ENCODE measurements around the gene KCTD18.

The KCTD18 gene

DNA sequence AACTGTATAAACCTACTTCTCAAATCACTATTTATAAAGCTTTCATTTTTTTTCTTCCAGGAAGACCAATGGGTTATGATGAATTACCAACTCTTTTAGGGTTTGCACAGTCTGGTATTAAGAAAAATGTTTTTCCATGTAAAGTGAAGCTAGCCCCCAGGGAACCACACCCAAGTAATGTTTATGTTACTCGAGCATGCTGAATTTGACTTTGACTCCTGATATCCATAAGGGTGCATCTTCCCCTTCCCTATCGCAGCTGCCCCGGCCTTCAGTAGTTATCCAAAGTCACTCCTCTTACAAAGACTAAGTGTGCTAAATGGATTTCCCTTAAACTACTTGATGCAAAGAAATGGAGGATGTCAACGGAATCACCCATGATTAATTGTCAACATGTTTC is 21.7 kb downstream of the KCTD18 start:
- in situ Hi-C loops (cut with HindIII; ENCODE audit: low sequenced_read_pairs), result no loop called here

DNA sequence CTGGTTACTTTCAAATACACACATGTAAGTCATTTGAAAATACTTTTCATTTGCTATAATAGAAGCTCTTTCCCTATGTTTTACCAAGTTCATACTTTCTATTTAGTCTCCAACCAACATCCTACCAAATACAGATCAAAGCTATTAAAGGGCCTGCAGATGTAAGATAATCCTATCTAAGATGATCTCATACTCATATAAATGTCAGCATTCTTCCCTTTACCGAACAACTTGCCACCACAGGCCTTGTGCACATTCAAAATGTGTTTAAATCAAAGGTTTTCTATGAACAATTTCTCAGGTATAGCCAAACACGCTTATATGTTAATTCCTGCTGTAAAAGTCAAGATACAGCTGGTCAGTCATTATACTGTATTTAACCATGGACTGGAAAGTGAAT is 23.3 kb downstream of the KCTD18 start:
- in situ Hi-C loops (cut with HindIII; ENCODE audit: low sequenced_read_pairs), result no loop called here

GRCh38 chr2:200484934-200485333 is 24.9 kb downstream of the KCTD18 start:
- in situ Hi-C loops (cut with HindIII; ENCODE audit: low sequenced_read_pairs), result no loop called here

DNA sequence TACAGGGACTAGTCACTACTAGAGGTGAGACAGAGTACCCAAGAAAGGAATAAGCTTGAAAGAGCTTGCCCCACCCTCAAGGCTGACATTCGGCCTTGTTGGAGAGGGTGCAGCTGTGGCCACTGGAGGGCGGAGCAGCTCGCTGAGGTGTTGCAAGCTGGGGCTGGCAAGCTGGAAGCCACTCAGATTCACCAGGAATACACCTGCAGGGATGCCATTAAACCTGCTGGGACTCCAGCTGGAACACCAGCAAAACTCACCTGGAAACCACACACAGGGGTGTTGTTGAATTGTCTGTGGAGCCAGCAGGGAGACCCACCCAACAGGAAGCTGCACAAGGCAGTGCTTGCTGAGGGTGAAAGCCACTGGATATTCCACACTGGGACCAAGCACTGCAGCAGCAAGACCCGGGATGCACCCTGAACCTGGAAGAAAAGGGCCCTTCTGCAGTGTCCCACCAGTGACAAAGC is 26.1 kb downstream of the KCTD18 start:
- in situ Hi-C loops (cut with HindIII; ENCODE audit: low sequenced_read_pairs), result no loop called here

DNA sequence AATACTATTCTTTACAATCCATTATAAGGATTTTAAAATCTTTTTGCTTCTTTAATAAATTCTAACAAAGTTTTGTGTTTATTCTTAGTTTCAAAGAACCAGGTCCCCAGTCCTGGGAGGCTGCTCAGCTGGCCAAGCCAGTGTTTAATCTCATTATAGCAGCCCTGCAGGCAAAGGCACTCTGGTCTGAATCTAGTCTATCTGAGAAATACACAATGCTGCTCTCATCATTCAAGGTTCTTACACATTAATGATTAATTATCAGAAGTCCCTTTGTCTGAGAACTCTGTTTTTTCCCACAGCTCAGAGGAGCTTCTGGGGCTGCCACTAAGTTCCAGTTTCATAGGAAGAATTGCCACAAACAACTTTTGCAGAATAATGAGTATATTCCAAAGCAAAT is 27.7 kb downstream of the KCTD18 start:
- in situ Hi-C loops (cut with HindIII; ENCODE audit: low sequenced_read_pairs), result no loop called here

DNA sequence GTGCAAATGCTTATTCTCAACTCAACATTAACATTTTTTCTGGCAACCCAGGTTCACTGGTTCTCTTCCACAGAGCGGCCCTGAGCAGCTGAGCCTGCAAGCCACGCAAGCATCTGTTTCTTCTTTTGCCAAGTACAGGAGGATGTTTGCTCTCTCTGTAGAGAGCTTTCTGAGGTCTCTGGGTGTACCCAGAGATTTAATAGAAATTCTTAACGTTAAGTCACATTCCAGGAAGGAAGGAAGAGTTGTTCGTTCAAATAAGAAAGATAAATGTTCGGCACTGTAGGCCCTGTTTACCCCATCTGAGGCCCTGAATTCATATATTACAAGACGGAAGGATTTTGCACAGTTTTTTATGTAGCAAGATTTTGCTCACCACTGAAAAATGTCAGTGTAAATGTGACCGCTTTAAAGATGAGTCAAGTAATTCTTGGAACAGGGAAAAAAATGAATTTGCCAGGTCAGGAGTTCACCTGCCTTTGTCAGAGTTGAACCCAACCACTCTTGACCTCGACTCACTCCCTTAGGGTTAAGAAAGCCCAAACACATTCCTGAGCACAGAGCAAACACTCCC is 30.1 kb downstream of the KCTD18 start:
- in situ Hi-C loops (cut with HindIII; ENCODE audit: low sequenced_read_pairs), result no loop called here

DNA sequence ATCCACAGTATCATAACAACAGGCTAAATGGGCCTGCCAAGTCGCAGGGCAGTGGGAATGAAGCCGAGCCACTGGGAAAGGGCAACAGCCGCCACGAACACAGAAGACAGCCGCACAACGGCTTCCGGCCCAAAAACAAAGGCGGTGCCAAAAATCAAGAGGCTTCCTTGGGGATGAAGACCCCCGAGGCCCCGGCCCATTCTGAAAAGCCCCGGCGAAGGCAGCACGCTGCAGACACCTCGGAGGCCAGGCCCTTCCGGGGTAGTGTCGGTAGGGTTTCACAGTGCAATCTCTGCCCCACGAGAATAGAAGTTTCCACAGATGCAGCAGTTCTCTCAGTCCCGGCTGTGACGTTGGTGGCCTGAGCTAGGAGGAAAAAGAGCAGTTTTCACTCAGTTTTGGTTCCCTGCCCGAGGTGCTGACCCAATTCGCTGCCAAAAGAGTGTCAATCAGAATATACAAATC is 32.2 kb downstream of the KCTD18 start:
- in situ Hi-C loops (cut with HindIII; ENCODE audit: low sequenced_read_pairs), result no loop called here

DNA sequence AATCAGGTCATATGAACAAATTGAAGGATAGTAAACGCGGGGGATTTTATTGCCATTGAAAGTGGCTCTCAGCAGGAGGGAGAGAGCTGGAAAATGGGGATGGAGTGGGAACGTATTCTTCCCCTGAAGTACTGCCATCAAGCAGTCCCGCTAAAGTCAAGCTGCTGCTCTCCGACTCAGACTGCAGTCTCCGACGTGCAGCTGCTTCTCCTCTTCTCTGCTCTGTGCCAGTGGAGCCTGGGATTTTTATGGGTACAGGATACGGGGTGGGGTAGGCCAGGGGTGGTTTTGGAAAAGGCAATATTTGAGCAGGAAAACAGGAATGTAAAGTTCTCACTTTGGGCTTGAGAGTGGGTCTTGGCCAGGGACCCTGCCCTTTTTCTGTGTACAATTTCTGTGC is 33.0 kb downstream of the KCTD18 start:
- in situ Hi-C loops (cut with HindIII; ENCODE audit: low sequenced_read_pairs), result no loop called here

- in situ Hi-C loops (cut with HindIII; ENCODE audit: low sequenced_read_pairs), result no loop called here
These were observed 34.1 kb downstream of the KCTD18 start for GRCh38 chr2:200475795-200476194.

- in situ Hi-C loops (cut with HindIII; ENCODE audit: low sequenced_read_pairs), result no loop called here
These were observed 36.9 kb downstream of the KCTD18 start for GRCh38 chr2:200472853-200473464.

- in situ Hi-C loops (cut with HindIII; ENCODE audit: low sequenced_read_pairs), result no loop called here
These were observed 37.8 kb downstream of the KCTD18 start for GRCh38 chr2:200471928-200472645.

DNA sequence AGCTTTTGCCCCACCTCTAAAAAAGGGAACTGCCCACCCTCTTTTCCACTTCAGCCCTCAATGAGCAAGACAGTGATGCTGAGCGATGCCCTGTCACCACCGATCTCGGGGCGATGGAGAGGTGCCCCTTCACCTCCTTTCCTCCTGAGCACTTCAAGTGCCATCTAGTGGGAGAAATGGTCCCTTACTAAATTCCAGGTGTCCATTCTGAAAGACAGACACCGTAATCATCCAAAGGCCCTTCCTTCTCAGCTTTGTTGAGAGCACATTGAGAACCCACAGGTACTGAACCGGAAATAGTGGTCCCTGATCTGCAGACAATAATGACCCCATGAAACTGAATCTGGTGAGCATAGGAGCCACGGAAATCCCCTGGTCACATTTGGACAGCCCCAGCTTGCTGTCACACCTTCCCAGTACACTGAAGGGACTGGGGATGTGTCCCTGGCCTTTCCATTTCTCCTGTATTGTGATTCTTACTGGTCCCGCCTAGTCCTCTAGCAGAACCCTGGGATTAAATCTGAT is 38.5 kb downstream of the KCTD18 start:
- in situ Hi-C loops (cut with HindIII; ENCODE audit: low sequenced_read_pairs), result no loop called here

DNA sequence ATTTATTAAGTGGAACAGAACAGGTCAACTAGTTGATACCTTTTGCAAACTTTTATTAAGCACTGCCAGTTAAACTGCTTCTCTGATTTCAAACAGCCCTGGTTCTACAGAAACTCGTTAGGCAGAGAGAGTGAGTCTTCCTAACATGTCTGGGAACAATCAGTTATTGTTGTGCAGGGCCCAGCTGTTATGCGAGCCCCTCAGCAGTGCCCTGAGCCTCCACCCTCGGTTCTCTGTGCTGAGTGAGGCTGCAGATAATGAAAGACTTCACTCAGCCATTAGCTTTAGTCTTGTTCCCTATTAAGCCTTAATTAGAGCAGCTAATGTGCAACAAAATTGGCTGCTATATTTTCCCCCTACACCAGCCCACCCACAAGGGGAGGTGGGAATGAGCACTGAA is 39.6 kb downstream of the KCTD18 start:
- in situ Hi-C loops (cut with HindIII; ENCODE audit: low sequenced_read_pairs), result no loop called here

GRCh38 chr2:200469708-200470211 is 40.1 kb downstream of the KCTD18 start:
- in situ Hi-C loops (cut with HindIII; ENCODE audit: low sequenced_read_pairs), result no loop called here

GRCh38 chr2:200467806-200468681 is 41.8 kb downstream of the KCTD18 start:
- in situ Hi-C loops (cut with HindIII; ENCODE audit: low sequenced_read_pairs), result no loop called here

DNA sequence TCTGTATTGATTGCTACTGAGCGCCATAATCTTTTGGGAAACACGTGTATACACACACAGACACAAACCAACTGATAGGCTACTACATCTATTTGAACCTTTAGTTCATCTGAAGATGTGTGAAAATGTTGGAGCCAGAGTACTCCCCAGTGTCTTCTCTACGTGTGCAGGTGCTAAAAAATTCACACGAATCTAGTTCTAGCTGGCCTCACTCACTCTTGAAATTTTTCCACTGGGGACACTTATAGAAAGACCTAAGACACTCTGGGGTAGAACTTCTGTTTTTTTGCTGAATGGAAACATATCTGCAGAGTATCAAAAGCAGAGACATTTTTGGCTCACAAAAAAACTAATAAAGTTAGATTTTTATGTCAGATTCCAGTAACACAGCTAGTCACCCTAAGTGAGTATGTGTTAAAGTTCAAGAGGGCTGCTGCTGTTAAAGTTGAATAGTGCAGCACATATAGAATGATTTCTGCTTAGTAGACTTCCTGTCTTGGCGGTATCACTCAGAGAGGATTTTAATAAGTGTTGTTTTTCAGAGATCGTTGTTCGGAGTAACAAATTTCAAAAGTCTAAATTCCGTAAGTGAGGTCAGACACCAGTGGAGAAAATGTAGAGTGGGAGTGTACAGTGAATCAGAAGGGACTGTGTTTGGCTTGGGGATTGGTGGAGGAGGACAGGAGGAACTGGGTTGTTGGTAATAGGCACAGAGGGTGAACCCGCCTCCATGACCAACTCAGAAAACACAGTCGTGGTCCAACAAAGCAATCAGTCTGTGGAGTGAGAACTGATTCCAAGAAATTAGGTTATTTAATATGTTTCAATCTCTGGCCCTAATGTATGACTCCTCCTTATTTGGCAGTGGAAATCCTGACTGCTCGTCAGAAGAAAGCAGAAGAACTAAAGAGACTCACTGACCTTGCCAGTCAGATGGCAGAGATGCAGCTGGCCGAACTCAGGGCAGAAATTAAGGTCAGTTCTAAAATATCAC is 43.1 kb downstream of the KCTD18 start:
- in situ Hi-C loops (cut with HindIII; ENCODE audit: low sequenced_read_pairs), result no loop called here

DNA sequence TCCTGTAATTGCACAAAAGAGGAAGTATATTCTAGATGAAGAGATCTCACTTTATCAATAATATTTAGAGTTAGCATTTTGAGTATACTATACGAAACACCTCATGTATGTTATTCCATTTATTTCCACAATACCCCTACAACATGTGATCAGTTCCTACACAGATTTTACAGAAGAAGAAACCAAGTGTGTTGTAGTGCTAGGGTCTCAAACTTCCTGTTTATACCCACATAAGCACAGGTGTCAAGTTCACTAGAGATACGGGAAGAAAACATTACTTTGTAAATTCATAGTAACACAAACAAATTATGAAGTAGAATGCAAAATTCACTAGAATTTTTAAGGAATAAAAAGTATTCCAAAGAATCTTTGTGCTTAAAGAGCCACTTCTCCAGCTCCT is 46.4 kb downstream of the KCTD18 start:
- in situ Hi-C loops (cut with HindIII; ENCODE audit: low sequenced_read_pairs), result no loop called here

DNA sequence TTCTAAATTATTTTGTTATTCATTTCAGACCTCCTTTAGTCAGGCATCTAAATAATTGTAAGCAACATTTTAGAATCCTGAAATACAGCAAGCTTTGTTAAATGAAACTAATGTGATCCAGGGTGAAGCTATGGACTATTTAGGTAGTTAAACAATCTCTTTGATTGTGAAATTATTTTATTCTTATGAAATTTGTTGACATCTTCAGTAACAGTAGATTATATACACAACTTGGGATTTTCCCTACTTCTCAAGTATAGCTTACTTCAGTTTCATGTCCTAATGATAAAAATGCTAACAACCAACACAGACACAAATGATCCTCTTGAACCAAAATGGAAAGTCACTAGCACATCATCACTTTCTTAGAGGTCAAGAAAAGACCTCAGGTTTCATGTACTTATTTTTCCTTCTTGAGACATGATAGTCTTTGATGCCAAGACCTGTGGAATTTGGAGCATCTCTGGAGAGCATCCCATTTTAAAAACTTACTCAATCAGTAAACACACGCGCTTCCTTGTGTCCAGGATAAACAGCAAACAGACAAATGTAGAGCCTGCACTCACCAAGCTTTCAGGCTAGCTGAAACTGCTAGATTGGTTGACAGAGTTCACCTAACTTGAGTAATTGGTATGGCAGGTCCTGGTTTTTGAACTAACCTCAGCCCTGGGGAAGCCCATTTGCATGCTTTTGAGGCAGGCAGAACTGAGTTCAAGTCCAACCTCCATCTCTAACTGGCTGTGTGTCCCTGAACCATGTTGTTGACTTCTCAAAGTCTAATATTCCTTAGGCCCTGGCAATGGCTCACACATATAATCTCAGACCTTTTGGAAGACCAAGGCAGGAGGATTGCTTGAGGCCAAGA is 47.8 kb downstream of the KCTD18 start:
- in situ Hi-C loops (cut with HindIII; ENCODE audit: low sequenced_read_pairs), result no loop called here

GRCh38 chr2:200459101-200459500 is 50.8 kb downstream of the KCTD18 start:
- in situ Hi-C loops (cut with HindIII; ENCODE audit: low sequenced_read_pairs), result no loop called here

Data from endothelial cell of hepatic sinusoid (primary cell).